Measurements from ENCODE around the gene MVB12A. TPM values are rescaled to one million over a fixed set of nuclear protein-coding genes. Genes with fewer than 3 reads are reported as not detected.

The MVB12A gene
- total and polyA plus RNA-seq, 9 of the 15 experiments (the other 6 are each of a cell fraction or from before 2014, with no cell fraction given) = 1.2 to 46.2 (median 22.4) TPM

GRCh38 chr19:17419621-17420474 lies at the start of gene MVB12A (continued):
- TF ChIP-seq ZNF407 (IDR thresholded peaks at IDR 0.05; ENCODE audit: low read depth) = no peak
- TF ChIP-seq ZKSCAN3 (CRISPR knock-in tag; IDR thresholded peaks at IDR 0.05) = peak; percentile 37; the same call in 1 of the 2 replicates
- TF ChIP-seq ZNF165 (CRISPR knock-in tag; IDR thresholded peaks at IDR 0.05; ENCODE audit: borderline replicate concordance) = no peak
- no peak for TF ChIP-seq EHMT2 (IDR thresholded peaks at IDR 0.05)
- peak; percentile 56 for TF ChIP-seq DACH1 (IDR thresholded peaks at IDR 0.05; ENCODE audit: partially characterized antibody)
- peak; percentile 52 to 91 (median 86) for TF ChIP-seq YY1 (IDR thresholded peaks at IDR 0.05; ENCODE audit: borderline replicate concordance in 1 of 3, control insufficient read depth in 1 of 3, extremely low read depth in 1 of 3, insufficient read depth in 3 of 3, insufficient read length in 1 of 3, insufficient replicate concordance in 2 of 3, low read depth in 1 of 3, low read length in 2 of 3)
- TF ChIP-seq CEBPB (tag; IDR thresholded peaks at IDR 0.05) = peak; percentile 4; the same call in 1 of the 2 replicates
- TF ChIP-seq ZSCAN29 (IDR thresholded peaks at IDR 0.05) = no peak
- TF ChIP-seq ATF1 (CRISPR knock-in tag; IDR thresholded peaks at IDR 0.05) = no peak
- TF ChIP-seq ATF1 (tag; IDR thresholded peaks at IDR 0.05) = peak; percentile 95
- no peak; the same call in 1 of the 2 replicates for TF ChIP-seq RNF2 (IDR thresholded peaks at IDR 0.05)
- TF ChIP-seq NCOA1 (IDR thresholded peaks at IDR 0.05; ENCODE audit: low read depth) = peak; percentile 86
- no peak for TF ChIP-seq BMI1 (IDR thresholded peaks at IDR 0.05; ENCODE audit: low read length)
